GM08714 (cell line): ENCODE data around the gene ZNF862.
"Not testable (repeated sequence)": the region's sequence is repeated elsewhere in the genome, so short reads cannot be mapped to it uniquely, and the experiment has no call there.

ENCODE experiments used
- H3K4me3 ChIP-seq: fragments of 200-500 bp; sonication (Bioruptor generic); 2 replicates; pipeline ENCODE4 v1.5.1; 2014; ENCODE audit warnings: mild to moderate bottlenecking, low read length, inconsistent platforms
- ZNF274 ChIP-seq: IDR thresholded peaks from 2 replicates; pipeline ENCODE4 v1.6.1; 2012; ENCODE audit warnings: mild to moderate bottlenecking, low read depth, low read length

Gene ZNF862

DNA sequence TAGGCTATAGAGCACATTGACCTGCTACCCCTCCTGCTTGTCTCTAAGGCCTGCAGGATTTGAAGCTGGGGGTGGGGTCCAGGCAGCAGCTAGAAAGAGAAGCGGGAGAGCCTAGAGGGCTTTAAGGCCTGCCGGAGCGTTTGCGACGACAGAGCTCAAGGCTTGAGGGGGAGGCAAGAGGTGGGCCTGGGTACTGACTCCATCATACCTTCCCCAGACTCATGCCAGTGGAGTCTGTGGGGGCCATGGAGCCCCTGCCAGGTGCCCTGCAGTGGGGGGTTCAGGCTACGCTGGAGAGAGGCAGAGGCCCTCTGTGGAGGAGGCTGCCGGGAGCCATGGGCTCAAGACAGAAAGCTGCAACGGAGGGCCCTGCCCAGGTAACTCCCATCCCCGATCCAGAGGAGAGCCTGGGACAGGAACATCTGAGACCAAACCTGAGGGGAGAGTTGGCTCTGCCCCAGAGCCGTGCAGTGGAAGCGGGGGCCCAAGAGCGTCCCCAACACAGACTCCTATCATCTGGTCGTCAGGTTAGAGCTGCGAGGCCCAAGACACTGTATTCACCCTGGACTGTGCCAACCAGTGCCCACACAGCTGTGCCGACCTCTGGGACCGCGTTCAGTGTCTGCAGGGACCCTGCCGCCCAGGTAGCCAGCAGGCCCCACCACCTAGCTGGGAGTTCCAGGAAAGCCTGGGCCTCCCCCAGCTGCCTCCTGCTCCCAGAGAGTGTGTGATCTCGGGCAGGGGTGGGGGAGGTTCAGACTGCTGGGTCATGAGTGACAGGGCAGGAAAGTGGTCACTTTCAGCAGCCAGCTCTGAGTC is 13.2 kb upstream of the ZNF862 start:
- H3K4me3 ChIP-seq = no peak overlapping the region
- no peak for TF ChIP-seq ZNF274

DNA sequence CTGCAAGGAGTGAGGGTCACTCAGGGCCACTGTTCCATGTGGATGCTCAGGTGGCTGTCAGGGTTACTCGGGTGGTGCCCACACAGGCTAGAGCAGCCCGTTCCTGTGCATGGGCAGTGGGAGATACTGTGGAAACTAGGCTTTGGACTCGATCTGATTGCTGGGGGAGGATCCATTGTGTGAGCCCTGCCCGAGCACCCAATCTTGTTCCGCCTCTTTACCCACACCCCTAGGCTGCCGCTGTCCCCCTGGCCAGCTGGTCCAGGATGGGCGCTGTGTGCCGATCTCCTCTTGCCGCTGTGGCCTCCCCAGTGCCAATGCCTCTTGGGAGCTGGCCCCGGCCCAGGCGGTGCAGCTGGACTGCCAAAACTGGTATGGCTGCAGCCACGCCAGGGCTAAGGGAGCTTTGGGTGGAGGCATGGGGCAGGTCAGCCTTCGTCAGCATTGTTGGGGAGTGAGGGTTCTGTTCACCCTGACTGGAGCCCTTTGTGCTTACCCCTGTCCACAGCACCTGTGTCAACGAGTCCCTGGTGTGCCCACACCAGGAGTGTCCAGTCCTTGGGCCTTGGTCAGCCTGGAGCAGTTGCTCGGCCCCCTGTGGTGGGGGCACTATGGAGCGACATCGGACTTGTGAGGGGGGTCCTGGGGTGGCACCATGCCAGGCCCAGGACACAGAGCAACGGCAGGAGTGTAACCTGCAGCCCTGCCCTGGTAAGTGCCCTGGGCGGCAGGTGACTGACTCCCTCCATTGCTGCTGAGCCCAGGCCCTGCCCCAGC is 12.4 kb upstream of the ZNF862 start:
- H3K4me3 ChIP-seq = no peak overlapping the region
- TF ChIP-seq ZNF274 = no peak

DNA sequence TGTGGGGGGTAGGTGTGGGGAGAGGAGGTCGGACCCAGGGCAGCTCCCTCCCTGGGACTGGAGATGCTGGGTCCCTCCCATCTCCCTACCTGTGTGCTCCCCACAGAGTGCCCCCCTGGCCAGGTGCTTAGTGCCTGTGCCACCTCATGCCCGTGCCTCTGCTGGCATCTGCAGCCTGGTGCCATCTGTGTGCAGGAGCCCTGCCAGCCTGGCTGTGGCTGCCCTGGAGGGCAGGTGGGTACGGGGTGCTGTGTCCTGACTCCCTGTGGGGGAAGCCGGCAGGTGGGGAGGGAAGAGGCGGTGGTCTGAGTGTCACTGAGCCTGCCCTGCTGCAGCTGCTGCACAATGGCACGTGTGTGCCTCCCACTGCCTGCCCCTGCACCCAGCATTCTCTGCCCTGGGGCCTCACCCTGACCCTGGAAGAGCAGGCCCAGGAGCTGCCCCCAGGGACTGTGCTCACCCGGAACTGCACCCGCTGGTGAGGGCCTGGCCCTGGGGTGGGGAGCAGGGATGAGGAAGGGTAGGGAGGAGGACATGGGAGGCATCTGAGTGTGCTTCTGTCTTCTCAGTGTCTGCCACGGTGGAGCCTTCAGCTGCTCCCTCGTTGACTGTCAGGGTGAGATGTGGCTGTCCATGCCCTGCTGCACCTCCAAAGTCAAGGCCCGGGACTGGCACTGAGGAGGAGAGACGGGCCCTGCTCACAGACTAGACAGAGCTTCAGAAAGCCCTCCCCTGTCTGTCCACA is 11.7 kb upstream of the ZNF862 start:
- H3K4me3 ChIP-seq = no peak overlapping the region
- no peak for TF ChIP-seq ZNF274

DNA sequence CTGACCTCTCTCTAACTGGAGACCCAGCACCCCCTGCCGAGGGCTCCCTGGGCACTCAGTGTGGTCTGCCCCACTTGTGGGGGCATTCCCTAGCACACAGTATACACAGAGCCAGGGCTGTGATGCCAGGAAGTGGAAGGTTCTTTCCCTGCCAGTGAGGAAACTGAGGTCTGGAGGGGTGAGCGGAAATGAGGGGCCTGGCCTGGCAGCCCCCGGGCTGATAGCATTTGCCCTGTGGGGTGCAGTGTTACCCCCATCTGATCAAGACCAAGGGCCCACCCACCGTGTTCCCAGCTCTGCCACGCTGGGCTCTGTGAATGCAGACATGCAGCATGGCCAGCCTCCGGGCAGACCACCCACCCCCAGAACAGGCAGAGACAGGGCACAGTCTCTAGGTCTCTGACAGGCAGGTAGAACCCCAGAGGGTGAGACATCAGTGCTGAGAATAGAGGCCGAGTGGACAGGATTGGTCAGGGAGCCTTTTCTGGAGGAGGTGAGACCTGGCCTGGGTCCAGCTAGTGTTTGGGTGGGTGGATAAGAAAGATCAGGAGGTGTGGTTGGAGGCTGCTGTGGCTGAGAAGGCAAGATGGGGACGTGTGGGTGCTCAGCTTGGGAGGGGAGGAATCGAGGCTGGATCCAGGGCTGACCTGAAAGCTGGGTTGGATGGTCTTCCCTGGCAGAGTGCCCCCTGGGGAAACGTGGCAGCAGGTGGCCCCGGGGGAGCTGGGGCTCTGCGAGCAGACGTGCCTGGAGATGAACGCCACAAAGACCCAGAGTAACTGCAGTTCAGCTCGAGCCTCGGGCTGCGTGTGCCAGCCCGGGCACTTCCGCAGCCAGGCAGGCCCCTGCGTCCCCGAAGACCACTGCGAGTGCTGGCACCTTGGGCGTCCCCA is 10.8 kb upstream of the ZNF862 start:
- TF ChIP-seq ZNF274 = no peak
- no peak overlapping the region for H3K4me3 ChIP-seq

DNA sequence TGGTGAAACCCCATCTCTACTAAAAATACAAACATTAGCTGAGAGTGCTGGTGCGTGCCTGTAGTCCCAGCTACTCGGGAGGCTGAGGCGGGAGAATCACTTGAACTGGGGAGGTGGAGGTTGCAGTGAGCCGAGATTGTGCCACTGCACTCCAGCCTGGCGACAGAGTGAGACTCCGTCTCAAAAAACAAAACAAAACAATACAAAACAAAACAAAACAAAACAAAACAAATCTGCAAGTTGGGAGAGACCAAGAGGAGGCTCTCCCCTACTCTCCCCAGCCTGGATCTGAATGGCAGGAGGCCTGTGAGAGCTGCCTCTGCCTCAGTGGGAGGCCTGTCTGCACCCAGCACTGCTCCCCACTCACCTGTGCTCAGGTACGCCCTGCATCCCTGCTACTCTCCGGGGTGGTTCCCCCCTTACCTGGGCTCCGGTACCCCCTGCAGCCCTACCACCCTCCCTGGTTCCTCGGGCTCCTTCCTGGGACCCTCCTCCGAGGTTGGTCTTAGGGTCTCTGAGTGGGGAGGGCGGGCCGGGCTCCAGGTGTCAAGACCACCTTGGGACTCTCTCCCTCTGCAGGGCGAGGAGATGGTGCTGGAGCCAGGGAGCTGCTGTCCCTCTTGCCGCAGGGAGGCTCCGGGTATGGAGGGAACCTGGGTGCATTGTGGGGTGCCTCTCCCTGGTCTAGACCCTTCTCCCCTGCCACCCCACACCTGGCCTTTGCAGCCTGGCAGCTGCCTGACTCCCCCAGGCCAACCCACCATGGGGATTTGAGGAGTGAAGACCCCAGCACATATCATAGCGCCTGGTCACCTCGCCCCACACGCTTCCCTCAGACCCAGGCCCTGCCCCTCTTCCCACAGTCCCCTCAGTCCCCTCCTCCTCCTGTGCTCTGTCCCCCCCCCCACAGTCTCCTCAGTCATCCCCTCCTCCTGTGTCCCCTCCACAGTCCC is 9.5 kb upstream of the ZNF862 start:
- no peak overlapping the region for H3K4me3 ChIP-seq
- no peak for TF ChIP-seq ZNF274

DNA sequence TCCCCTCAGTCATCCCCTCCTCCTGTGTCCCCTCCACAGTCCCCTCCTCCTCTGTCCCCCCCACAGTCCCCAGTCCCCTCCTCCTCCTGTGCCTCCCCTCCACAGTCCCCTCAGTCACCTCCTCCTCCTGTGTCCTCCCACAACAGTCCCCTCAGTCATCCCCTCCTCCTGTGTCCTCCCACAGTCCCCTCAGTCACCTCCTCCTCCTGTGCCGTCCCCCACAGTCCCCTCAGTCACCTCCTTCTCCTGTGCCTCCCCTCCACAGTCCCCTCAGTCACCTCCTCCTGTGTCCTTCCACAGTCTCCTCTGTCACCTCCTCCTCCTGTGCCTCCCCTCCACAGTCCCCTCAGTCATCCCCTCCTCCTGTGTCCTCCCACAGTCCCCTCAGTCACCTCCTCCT is 7.6 kb upstream of the ZNF862 start:
- H3K4me3 ChIP-seq = not testable (repeated sequence)

DNA sequence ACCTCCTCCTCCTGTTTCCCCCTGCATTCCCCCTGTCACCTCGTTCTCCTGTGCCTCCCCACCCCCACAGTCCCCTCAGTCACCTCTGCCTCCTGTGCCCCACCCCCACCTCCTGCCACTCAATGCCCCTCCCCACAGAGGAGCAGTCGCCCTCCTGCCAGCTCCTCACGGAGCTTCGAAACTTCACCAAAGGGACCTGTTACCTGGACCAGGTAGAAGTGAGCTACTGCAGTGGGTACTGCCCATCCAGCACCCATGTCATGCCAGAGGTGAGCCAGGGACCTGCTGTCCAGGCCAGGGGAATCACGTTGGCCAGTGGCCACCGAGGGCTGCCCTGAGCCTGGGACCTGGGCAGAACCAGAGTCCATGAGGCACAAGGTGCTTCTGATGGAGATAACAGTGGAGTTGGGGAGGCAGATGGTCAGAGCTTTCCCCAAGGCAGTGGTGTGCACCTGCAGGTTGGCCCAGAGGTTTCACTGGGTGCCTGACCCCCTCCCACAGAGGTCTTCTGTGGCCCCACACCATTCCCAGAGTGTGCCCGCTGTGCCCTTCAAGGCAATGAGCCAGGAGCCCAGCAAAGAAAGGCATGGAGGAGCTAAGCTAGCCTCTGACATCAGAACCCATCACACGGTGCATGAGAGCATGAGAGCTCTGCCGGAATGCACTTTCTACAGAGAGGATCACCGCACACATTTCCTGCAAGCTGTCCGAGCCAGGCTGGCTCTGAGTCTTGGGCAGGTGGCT is 7.0 kb upstream of the ZNF862 start:
- no peak for TF ChIP-seq ZNF274
- H3K4me3 ChIP-seq = no peak overlapping the region

DNA sequence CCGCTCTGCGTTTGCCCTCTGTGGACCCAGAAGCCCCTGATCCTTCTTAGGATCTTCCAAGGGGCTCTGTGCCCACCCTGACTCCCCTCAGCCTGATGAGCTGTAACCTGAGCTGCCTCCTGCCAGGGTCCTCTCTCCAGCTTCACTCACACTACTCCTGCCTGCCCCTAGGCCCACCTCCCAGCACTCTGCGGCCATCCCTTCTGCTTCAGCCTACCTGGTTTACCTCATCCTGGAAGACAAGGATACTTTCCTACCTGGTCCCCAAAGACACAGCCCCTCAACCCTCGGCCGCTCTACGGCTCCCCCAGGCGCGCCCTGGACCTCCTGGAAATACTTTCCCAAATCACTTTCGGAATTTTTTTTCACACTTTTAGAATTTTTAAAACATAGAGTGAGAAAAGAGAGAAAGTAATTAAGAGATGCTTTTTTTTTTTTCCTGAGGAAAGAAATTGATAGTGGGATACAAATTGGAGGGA is 6.4 kb upstream of the ZNF862 start:
- H3K4me3 ChIP-seq = no peak overlapping the region
- TF ChIP-seq ZNF274 = no peak

DNA sequence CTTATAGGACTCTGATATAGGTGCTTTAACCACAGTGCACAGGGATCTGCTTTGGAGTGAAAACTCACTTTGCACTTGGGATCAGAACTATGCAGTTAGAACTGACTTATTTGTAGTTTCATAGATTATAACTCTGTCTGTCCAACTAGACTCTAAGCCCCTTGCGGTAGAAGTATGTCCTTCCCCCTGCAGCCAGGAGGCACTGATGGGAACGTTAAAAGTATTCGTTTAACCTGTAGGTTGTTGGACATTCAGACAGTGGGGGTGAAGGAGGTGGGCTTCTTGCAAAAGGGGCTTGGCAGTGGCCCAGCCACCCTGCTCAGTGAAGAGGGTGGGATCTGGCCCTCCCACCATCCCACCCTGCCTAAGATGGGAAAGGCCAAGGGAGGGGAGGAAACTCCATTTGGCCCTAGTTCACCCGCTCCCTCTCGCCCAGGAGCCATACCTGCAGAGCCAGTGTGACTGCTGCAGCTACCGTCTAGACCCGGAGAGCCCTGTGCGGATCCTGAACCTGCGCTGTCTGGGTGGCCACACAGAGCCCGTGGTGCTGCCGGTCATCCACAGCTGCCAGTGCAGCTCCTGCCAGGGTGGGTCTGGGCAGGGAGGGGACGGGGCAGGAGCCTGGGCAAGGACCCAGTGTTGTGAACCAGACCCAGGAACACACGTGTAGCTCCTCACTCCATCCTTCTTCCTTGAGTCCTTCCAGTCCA is 5.7 kb upstream of the ZNF862 start:
- H3K4me3 ChIP-seq = no peak overlapping the region
- no peak for TF ChIP-seq ZNF274

DNA sequence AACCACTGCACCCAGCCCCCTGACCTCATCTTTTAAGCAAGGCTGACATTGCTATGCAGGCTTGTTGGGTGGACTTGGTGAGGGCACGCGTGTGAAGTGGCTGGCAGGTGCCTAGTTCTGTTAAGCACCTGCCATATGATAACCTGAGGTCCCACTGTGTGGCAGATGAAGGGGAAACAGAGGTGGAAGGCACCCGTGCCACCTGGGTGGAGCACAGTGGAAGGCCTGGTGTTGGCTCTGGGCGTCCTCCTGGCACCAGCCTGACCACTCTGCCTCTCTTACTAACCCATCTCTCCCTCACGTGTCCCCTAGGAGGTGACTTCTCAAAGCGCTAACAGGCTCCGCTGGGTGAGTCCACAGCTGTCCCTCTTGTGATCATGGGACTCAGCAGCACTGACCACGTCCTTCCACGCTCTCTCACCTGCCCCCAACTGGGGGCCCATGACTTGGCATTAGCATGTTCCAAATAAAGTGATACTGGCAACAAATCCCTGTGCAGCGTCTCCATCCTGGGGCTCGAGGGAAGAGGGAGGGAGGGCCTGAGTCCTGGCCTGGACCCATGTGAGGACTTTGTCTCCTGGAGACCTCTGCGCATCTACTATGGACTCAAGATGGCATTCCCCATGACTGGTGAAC is 4.6 kb upstream of the ZNF862 start:
- no peak for TF ChIP-seq ZNF274

DNA sequence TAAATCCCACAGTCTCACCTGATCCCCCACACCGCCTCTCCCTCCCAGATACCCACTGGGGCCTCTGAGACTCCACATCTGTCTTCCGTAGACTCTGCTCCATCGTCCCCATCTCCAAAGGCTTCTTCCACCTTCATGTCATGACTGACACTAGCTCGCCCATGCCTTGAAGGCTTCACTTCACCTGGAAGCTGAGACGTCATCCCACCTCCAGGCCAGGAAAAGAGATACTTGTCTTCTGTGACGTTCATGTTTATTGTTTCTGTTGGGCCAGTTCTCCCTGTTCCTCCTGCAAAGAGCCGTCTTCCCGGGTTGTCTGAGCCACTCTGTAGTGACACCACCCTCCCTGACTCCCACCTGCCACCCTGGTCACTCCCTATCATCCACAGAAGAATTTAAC is 3.6 kb upstream of the ZNF862 start:
- no peak for TF ChIP-seq ZNF274
- no peak overlapping the region for H3K4me3 ChIP-seq

More for the DNA sequence above, 4.6 kb upstream of the ZNF862 start:
- H3K4me3 ChIP-seq = no peak overlapping the region
